ENCODE data around the gene LEAP2.
A peak's percentile ranks its signal among the peaks of the same experiment; 100 is the strongest.

LEAP2 gene

DNA sequence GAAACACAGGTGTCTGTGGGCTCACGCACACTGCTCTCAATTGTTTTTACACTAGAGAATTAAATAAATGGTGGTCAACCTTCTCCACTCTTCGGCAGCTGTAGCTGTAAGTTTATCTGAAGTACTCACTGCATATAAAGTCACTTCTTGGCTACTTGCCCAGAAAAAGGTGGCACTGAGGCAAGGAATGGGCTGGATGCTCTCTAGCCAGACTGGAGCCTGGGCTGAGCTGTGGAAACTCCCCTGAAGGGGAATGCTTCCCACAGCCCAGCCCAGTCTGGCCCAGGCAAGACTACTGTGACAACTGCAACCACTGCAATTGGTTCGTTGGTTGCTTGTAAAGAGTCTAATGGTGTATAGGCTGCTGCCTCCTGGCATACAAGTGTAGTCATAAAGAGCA, 4.5 kb downstream of the LEAP2 start:
- DNase-seq (ENCODE audit: low read depth): no peak

DNA sequence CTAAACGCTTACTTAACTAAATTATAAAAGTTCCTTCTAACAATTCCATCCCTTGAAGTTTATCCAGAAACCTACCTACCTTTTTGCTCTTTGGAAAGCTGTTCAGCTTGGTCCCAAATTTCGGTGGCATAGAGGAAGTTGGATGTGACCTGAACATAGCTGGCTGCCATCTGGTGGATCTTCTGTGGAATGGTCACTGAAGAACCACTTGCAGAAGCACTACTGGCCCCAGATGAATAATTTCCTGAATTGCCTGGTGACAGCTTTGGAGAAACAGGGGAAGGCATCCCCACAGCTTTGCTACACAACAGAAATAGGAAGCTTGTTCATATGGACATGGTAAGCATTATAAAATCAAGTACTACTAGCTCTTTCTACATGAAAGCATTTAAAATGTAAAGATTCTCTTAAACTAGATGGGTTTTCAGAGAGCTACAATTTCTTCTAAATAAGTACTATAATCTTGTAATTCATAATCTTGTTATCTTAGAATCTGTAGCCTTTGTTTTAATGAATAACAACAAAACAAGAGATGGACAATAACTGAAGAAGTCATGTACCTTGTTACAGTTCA, 9.9 kb downstream of the LEAP2 start:
- DNase-seq (ENCODE audit: low read depth): peak; percentile 60

DNA sequence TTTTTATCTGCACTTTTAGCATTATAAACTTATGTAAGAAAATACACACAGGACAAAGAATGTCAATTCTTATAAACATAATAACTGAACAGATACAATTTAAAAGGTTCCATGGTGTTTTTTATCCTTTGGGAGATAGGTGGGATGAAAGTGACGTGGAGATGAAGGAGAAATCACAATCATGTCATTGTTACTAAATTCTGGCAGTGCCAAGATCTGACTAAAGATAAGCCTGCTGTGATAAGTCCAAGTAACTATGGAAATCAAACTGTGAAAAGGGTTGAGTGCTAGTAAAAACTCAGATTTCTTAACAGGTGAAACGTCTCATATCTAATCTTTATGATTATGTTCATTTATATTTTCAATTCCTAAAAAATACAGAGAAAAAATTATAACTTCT, 11.1 kb downstream of the LEAP2 start:
- DNase-seq (ENCODE audit: low read depth): no peak

DNA sequence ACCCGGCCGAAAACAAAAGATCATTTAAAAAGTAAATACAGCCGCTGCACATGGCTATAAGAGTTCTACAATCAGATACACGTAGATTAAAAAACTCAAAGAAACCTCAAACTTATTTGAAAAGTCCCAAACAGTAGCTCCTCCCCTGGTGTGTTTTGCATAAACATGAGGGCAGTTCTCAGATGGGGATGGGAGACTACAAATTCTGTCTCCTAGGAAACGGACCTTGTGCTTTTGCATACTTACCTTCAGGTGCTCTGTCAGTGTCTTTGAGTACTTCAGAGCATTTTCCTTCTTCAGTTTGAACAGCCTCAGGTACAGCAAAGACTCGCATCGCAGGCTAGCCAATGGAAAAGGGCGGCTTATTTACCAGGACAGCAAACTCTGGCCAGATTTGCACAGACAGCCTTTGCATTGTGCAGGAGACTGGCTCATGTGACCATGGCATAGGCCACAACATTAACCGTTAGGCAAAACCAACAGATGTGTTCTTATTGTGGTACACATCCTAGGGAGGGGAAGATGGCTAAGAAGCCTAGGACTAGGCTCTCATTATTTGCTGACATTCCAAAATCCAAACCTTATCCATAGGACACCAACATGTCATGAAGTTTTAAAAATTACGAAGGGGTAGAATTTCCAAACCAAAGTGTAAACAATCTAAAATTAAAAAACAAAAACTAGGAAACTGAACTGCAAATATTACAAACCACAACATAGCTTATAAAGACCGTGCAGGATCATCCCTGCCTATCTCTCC, 12.8 kb downstream of the LEAP2 start:
- DNase-seq (ENCODE audit: low read depth): no peak

DNA sequence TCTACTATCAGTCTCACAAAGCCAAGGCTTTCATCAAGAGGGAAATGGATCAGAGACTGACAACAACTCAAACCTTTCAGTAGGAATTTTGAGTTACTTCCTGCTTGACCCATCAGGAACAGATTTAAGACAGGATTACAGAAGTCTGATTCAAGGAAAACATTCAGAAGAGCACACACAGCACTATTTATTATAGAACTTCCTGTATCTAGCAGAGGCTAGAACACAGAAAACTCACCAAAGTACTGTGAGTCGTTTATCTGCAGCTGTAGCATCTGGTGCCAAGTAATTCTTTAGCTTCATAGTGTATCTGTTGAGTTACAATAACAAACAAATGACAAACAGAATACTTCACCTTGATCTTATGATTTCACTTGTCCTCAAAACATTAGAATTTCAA, 13.8 kb downstream of the LEAP2 start:
- no peak for DNase-seq (ENCODE audit: low read depth)

DNA sequence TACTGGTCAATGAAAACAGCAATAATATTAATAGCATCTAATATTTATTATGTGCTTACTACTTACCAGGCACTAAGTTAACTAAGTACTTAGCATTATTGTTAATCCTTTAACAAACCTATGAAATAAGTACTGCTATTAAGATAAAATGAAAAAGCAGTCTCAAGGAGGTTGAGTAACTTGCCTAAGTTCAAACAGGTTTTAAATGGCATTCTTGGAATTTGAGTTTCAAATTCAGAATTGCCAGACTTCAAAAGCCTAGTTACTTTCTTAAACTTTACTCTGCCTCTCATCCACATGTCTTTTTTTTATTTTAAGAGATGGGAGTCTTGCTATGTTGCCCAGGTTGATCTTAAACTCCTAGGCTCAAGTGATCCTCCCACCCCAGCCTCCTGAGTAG, 16.0 kb downstream of the LEAP2 start:
- DNase-seq (ENCODE audit: low read depth): no peak

DNA sequence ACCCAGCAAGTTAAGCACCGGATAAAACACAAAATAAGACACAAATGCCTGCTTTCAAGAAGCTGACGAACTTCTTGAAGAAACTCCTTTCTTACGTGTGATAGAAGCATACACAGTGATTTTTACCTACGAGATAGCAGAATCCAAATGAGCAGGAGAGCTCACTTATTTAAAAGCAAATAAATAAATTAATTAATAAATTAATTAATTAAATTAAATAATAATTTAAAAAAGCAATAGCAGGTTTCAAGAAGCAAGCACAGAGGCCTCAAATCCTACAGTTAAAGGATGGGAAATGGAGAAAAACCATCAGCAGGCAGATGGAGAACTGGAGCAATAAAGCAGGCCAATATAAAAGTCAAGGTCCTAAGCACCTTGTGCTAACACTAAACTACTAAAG, 17.3 kb downstream of the LEAP2 start:
- DNase-seq (ENCODE audit: low read depth): no peak

DNA sequence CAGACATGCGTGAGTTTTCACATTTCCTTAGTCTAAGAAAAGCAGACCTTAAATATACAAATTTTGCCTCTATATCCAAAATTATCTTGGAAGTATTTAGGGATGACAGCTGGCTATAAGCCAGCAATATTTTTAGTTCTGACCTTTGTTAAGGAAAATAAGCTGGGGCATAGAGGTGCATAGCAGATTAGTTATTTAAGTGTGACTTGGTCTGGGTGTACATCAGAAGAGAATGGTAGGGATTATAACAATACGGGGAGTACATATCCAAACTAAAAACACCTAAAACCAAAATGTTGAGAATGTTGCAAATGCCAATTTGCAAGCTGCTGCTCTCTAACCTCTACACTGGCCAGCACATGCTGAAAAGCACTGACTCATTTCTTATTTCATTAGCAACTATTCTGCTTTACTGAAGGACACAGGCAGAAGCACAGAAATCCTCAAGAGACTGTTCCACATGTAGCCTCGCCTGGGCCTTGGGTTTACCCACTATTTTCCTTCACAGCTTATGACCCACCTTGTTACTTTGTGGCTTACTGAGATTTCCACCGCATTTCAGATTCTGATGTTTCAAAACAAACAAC, 22.3 kb downstream of the LEAP2 start:
- no peak for DNase-seq (ENCODE audit: low read depth)

DNA sequence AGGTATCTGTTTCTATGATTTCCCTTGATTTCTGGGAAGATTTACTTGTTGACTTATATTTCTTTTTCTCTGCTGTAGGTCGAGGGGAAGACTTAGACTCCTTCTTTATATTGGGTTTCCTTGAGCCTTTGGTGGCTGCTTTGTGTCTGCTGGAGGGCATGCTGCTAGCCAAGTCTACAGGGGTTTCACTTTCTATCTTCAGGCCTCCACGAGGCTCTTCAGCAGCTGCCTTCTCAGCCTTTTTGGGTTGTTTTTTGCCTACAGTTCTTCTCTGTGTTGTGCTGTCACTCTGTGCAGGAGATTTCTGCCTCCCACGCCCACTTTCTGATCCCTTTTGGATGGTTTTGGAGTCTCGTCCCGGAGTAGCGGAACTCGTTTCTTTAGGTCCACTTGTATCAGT, 23.2 kb downstream of the LEAP2 start:
- DNase-seq (ENCODE audit: low read depth): no peak

DNA sequence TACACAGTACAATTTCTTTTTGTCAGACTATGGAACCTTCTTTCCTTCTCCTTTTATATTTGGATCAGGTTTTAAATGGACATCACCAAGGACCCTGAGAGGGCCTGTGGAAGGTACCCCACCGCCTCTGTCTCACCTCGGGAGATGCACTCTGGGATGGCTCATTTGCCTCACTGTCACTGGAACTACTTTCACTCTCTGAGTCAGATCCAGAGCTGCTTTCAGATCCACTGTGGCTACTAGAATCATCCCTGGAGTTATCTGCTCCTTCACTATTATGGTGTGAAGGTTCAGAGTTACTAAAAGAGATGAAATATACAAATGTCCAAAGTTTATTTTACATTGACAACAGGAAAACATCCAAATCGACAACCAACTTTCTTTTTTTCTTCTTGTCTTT, 24.6 kb downstream of the LEAP2 start:
- DNase-seq (ENCODE audit: low read depth): no peak

DNA sequence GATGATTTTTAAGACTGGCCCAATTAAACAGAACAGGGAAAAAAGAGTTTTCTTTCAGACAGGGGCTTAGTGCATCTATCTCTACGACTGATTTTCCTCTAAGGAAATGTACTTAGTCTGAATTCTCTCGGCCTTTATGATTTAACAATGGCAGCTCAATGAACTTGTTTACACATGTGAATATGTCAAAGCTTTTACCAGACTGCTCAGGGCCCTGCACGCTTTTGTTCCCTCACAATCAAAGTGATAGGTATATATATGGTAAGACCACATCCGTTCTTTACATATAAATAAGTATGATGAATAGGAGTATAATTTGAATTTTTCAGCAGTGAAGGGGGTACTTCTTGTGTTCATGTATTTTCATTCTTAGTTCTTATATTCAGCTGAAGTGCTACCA, 27.6 kb downstream of the LEAP2 start:
- DNase-seq (ENCODE audit: low read depth): no peak

DNA sequence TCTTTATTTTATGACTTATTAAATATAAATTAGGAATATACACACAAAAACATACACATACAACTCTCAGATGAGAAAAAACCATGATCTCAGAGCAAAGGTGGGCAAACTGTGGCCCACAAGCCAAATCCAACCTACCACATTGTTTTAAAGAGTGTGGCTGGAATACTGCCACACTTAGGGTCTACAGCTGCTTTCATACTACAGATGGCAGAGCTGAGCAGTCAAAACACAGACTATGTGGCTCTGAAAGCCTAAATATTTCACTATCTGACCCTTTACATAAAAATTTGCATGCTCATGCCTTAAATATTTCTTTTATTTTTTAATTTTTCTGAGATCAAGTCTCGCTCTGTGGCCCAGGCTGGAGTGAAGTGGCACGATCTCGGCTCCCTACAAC, 28.3 kb downstream of the LEAP2 start:
- DNase-seq (ENCODE audit: low read depth): no peak

DNA sequence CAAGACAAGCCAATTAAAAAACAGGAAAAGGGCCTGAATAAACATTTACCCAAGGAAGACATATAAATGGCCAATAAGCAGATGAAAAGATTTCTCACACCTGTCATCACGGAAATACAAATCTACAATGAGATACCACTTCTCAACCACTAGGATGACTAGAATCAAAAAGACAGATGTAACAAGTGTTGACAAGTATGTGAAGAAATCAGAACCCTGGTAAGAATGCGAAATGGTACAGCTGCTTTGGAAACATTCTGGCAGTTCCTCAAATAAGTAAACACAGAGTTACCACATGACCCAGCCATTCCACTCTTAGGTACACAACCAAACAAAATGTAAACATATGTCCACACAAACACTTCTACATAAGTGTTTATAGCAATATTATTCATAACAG, 32.5 kb downstream of the LEAP2 start:
- peak; percentile 6 for DNase-seq (ENCODE audit: low read depth)

DNA sequence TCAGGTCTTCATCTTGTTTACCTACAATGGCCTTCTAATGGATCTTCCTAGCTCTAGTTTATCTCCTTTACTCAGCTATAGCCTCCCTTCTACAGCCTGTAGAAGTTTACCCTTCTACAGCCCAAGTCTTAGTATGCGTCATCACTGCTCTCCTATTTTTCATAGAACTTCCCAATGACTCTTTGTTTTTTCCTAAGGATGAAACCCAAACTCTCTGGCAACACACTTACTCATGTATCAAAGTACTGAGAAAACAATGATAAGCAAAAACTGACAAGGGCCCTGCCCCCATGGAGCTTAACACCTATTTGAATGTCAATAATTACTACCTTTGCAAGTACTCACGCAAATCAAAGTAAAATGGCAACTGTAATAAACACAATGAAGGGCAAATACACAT, 33.7 kb downstream of the LEAP2 start:
- DNase-seq (ENCODE audit: low read depth): no peak

DNA sequence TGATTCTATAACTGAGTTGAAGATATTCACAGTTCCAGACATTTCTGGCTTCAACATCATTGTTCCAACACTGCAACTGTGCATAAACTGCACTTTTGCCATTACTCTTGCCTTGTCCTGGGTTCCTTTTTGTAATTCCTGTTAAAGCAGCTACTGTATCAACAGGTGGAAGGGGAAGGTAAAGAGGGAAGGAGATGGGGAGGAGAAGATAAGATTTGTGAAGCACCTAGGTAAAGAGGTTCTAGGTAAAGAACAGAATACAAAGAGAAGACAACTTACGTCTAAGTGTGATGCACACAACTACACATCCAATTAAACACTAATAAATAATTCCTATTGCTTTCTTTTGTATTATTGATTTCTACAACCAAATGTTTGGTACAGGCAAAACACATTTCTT, 36.2 kb downstream of the LEAP2 start:
- DNase-seq (ENCODE audit: low read depth): no peak

DNA sequence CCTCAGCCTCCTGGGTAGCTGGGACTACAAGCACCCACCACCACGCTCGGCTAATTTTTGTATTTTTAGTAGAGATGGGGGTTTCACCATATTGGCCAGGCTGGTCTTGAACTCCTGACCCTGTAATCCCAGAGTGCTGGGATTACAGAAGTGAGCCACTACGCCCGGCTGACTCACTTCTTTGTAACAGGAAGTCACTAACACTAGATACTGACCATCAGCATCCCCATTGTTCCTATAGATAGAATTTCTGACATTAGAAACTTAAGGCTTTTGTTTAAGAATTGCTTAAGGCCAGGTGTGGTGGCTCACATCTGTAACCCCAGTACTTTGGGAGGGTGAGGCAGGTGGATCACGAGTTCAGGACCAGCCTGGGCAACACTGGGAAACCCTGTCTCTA, 42.2 kb downstream of the LEAP2 start:
- DNase-seq (ENCODE audit: low read depth): no peak

DNA sequence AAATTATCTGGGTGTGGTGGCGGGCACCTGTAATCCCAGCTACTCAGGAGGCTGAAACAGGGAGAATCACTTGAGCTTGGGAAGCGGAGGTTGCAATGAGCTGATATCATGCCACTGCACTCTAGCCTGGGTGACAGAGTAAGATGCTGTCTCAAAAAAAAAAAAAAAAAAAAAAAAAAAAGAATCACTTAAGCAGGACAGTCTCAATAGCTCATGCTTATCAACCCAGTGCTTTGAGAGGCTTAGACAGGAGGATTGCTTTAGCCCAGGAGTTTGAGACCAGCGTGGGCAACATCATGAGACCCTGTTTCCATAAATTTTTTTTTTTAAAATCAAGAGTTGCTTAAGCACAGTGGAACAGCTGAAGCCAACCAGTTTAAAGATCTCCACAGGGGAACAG, 42.6 kb downstream of the LEAP2 start:
- no peak for DNase-seq (ENCODE audit: low read depth)
